ENCODE data around the gene PINLYP. TPM values are rescaled to one million over a fixed set of nuclear protein-coding genes. Genes with fewer than 3 reads are reported as not detected.

Gene PINLYP
- total and polyA plus RNA-seq, 2 experiments from 2014 or later: 7.8 to 11.1 TPM

DNA sequence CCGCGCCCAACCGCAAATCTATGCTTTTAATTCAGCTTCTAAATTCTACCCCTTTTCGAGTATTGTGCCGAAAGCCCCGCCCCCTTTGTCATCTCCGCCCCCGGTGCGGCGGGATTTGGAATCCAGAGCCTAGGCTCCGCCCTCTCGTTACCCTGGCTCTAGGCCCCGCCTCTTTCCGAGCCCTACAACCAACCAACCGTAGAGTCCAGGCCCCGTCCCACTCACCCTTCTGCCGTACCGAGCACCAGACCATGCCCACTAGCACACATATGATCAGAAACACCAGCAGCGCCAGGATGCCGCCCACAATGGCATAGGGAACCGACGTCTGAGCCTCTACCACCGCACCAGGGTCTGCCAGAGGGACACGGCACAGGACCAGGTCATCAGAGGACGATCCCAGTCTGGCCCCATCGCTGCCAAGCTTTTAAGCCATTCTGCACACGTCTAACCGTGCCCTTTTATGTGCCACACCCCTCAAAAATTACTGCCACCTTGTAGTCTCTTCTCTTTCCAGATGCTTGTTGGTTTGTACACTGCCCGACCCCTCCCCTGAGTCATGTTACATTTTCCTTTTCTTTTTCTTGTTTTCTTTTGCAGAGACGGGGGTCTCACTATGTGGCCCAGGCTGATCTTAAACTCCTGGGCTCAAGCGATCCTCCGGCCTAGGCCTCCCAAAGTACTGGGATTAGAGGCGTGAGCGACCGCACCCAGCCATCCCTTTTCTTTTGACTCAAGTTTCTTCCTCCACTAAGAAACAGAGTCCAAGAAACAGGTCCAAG lies 48.5 kb downstream of the PINLYP start:
- H3K27me3 ChIP-seq (ENCODE audit: insufficient read depth): no peaks in the 10 kb centered on the region
- ATAC-seq (peak; percentile 9), DNase-seq (ENCODE audit: low spot score) (peak; percentile 94)
- Mint-ChIP-seq H3K4me3 (no peak overlapping the region; the same call in 2 of the 3 replicates), H3K36me3 (ENCODE audit: low read depth) (peaks cover 18% of the 10 kb centered on the region), H3K4me1 (peaks cover 29% of the 10 kb centered on the region), H3K9me3 (peaks cover 3% of the 10 kb centered on the region; the same call in 2 of the 3 replicates), H3K27ac (peak overlapping the region; percentile 66), H3K27me3 (ENCODE audit: insufficient read depth, low read depth, poor library complexity) (peaks cover 23% of the 10 kb centered on the region)
- TF ChIP-seq, protein P1, sequence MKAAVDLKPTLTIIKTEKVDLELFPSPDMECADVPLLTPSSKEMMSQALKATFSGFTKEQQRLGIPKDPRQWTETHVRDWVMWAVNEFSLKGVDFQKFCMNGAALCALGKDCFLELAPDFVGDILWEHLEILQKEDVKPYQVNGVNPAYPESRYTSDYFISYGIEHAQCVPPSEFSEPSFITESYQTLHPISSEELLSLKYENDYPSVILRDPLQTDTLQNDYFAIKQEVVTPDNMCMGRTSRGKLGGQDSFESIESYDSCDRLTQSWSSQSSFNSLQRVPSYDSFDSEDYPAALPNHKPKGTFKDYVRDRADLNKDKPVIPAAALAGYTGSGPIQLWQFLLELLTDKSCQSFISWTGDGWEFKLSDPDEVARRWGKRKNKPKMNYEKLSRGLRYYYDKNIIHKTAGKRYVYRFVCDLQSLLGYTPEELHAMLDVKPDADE (IDR thresholded peaks at IDR 0.05): no peak
- TF ChIP-seq EZH2phosphoT487 (IDR thresholded peaks at IDR 0.05; ENCODE audit: unreplicated experiment) (no peak), POLR2AphosphoS5 (IDR thresholded peaks at IDR 0.05; ENCODE audit: low read depth) (peak; percentile 44)
- TF ChIP-seq, protein P2, sequence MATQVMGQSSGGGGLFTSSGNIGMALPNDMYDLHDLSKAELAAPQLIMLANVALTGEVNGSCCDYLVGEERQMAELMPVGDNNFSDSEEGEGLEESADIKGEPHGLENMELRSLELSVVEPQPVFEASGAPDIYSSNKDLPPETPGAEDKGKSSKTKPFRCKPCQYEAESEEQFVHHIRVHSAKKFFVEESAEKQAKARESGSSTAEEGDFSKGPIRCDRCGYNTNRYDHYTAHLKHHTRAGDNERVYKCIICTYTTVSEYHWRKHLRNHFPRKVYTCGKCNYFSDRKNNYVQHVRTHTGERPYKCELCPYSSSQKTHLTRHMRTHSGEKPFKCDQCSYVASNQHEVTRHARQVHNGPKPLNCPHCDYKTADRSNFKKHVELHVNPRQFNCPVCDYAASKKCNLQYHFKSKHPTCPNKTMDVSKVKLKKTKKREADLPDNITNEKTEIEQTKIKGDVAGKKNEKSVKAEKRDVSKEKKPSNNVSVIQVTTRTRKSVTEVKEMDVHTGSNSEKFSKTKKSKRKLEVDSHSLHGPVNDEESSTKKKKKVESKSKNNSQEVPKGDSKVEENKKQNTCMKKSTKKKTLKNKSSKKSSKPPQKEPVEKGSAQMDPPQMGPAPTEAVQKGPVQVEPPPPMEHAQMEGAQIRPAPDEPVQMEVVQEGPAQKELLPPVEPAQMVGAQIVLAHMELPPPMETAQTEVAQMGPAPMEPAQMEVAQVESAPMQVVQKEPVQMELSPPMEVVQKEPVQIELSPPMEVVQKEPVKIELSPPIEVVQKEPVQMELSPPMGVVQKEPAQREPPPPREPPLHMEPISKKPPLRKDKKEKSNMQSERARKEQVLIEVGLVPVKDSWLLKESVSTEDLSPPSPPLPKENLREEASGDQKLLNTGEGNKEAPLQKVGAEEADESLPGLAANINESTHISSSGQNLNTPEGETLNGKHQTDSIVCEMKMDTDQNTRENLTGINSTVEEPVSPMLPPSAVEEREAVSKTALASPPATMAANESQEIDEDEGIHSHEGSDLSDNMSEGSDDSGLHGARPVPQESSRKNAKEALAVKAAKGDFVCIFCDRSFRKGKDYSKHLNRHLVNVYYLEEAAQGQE (IDR thresholded peaks at IDR 0.05; ENCODE audit: unreplicated experiment): no peak
- no peaks in the 10 kb centered on the region for H3K9me2 ChIP-seq (ENCODE audit: insufficient read depth)
- 0 out of 2 replicates have a peak overlapping the region, but pooled peaks have one; percentile 27 for H3K4me3 ChIP-seq
- peak overlapping the region; percentile 92 for H3K27ac ChIP-seq (ENCODE audit: low read depth)
- H3K4me1 ChIP-seq (ENCODE audit: insufficient read depth): peaks cover 12% of the 10 kb centered on the region
- peaks cover 7% of the 10 kb centered on the region for H4K20me1 ChIP-seq (replicated peaks; ENCODE audit: insufficient read depth)
- H2AFZ ChIP-seq: no peak overlapping the region
- peaks cover 9% of the 10 kb centered on the region for H3F3A ChIP-seq (replicated peaks; ENCODE audit: low read depth)
- no peaks in the 10 kb centered on the region for H3K36me3 ChIP-seq (ENCODE audit: insufficient read depth)
- peak overlapping the region; percentile 70; the same call in 1 of the 2 replicates for H3K4me2 ChIP-seq
- 0 out of 2 replicates have a peak, but pooled peaks cover 4% of the 10 kb centered on the region for H3K79me2 ChIP-seq (replicated peaks; ENCODE audit: insufficient read depth)

DNA sequence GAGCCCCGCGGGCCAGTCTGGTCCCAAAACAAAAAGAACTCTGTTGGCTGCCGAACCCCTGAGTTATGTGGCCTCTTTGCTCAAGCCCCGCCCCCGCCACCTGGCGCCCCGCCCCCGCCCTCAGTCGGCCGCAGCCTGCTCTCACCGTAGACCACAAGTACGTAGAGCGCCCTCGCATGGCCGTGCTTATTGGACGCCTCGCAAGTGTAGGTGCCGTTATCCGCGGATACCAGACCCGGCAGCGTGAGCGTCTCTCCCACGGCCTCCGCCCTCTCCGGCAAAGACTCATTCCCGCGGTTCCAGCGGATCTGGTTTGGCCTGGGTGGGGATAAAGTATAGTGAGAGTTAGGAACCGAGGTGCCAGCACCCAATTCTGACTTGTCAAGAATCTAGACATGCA lies 49.3 kb downstream of the PINLYP start:
- H3K4me3 Mint-ChIP-seq: no peak overlapping the region; the same call in 2 of the 3 replicates
- H3K36me3 Mint-ChIP-seq (ENCODE audit: low read depth): peaks cover 18% of the 10 kb centered on the region
- peak; percentile 97 for DNase-seq (ENCODE audit: low spot score)
- peaks cover 3% of the 10 kb centered on the region; the same call in 2 of the 3 replicates for H3K9me3 Mint-ChIP-seq
- H3K4me1 ChIP-seq (ENCODE audit: insufficient read depth): peaks cover 12% of the 10 kb centered on the region
- no peaks in the 10 kb centered on the region for H3K36me3 ChIP-seq (ENCODE audit: insufficient read depth)
- H3K4me3 ChIP-seq: 0 out of 2 replicates have a peak overlapping the region, but pooled peaks have one; percentile 27
- TF ChIP-seq ZNF462 (CRISPR knock-in tag; IDR thresholded peaks at IDR 0.05) (no peak), CTCF (conservative IDR thresholded peaks at IDR 0.05; ENCODE audit: low read depth in 2 of 2) (peak; percentile 46 to 84), POLR2AphosphoS5 (IDR thresholded peaks at IDR 0.05; ENCODE audit: low read depth) (no peak)
- H2AFZ ChIP-seq: no peak overlapping the region
- H3K27ac ChIP-seq (ENCODE audit: low read depth): no peak overlapping the region
- H3F3A ChIP-seq (replicated peaks; ENCODE audit: low read depth): peaks cover 9% of the 10 kb centered on the region
- H3K4me2 ChIP-seq: peak overlapping the region; percentile 70; the same call in 1 of the 2 replicates
- 0 out of 2 replicates have a peak, but pooled peaks cover 4% of the 10 kb centered on the region for H3K79me2 ChIP-seq (replicated peaks; ENCODE audit: insufficient read depth)
- peak overlapping the region; percentile 66 for H3K27ac Mint-ChIP-seq
- peak; percentile 81 for ATAC-seq
- H3K27me3 ChIP-seq (ENCODE audit: insufficient read depth): no peaks in the 10 kb centered on the region
- H4K20me1 ChIP-seq (replicated peaks; ENCODE audit: insufficient read depth): peaks cover 7% of the 10 kb centered on the region
- H3K4me1 Mint-ChIP-seq: peaks cover 28% of the 10 kb centered on the region
- no peaks in the 10 kb centered on the region for H3K9me2 ChIP-seq (ENCODE audit: insufficient read depth)
- peaks cover 19% of the 10 kb centered on the region for H3K27me3 Mint-ChIP-seq (ENCODE audit: insufficient read depth, low read depth, poor library complexity)

Data from GM23338 (cell line).